Mammary epithelial cell (primary cell): Measurements from ENCODE around the gene SERPINB6.

Experiments
- CTCF ChIP-seq, 2 donors: IDR thresholded peaks in 1 of 2; conservative IDR thresholded peaks in 1 of 2; 2 replicates each; pipeline ENCODE4 v1.5.1; 2011 to 2012; ENCODE audit warnings: inconsistent platforms in 2 of 2, low read length in 2 of 2, mild to moderate bottlenecking in 2 of 2, control low read depth in 1 of 2, low read depth in 1 of 2; ENCODE audit not compliant: insufficient read depth in 1 of 2; ENCODE audit errors: extremely low read depth in 1 of 2
- EZH2 ChIP-seq: IDR thresholded peaks from 2 replicates; pipeline ENCODE4 v1.6.1; 2012; ENCODE audit warnings: low read length, inconsistent platforms, borderline replicate concordance

- TF ChIP-seq EZH2 (no peak), CTCF (conservative IDR thresholded peaks at IDR 0.05 in 1 of 2, IDR thresholded peaks at IDR 0.05 in 1 of 2; ENCODE audit: extremely low read depth in 1 of 2, insufficient read depth in 1 of 2, low read depth in 1 of 2, low read length in 2 of 2) (no peak)
Observed at GRCh38 chr6:2998998-2999617, 27.7 kb upstream of the SERPINB6 start.
